Measurements from ENCODE around the gene NDUFAF8.

Gene NDUFAF8

GRCh38 chr17:81288715-81289114, 49.6 kb downstream of the NDUFAF8 start:
- no peak for DNase-seq

DNA sequence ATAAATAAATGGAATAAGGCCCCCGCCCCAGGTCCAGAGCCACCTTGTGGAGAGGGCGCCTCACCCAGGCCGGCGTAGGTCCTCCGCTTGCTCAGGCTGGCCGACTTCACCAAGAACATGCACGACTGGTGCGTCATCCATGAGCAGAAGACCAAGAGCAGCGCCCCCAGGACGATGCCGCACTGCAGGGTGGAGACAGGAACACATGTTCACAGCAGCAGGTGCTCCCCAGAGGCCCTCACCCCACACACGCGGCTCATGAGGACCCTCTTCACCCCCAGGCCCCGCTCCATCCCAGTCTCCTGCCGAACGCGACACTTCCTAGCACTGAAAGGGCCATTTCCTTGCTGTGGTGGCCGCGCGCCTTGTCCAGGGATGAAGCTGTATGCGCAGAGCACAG, 50.5 kb downstream of the NDUFAF8 start:
- DNase-seq: no peak

GRCh38 chr17:81290230-81290629, 51.1 kb downstream of the NDUFAF8 start:
- no peak for DNase-seq

Data from amygdala (tissue), 56 donors.